ENCODE results near the gene TBC1D22A.

GRCh38 chr22:46792061-46792796 lies 29.8 kb downstream of the TBC1D22A start:
- TF ChIP-seq CTCF (IDR thresholded peaks at IDR 0.05; ENCODE audit: insufficient read depth, low read depth, low read length) (no peak), EZH2 (IDR thresholded peaks at IDR 0.05; ENCODE audit: insufficient read depth, low read length) (no peak)

All from astrocyte (in vitro differentiated cells and primary cell).